AG09309 (cell line): ENCODE results near the gene SUMO4.

ENCODE experiments used
- DNase-seq: peaks from one replicate; pipeline ENCODE4 v3.0.0-alpha.2; 2010; ENCODE audit warnings: low read depth
- H3K4me3 ChIP-seq: 2 replicates; pipeline ENCODE4 v1.5.1; 2011; ENCODE audit warnings: mild to moderate bottlenecking, low read depth, low read length, moderate library complexity; ENCODE audit not compliant: control insufficient read depth
- CTCF ChIP-seq: IDR thresholded peaks from 2 replicates; pipeline ENCODE4 v1.5.1; 2011; ENCODE audit warnings: mild to moderate bottlenecking, low read depth, low read length, inconsistent platforms; ENCODE audit not compliant: insufficient read depth, control insufficient read depth; ENCODE audit errors: missing control alignments

Gene SUMO4

GRCh38 chr6:149425224-149425623 lies 25.2 kb downstream of the SUMO4 start:
- DNase-seq = no peak

GRCh38 chr6:149425754-149426153 lies 25.7 kb downstream of the SUMO4 start:
- no peak for TF ChIP-seq CTCF
- DNase-seq = no peak
- H3K4me3 ChIP-seq = no peak overlapping the region

More at GRCh38 chr6:149425224-149425623, 25.2 kb downstream of the SUMO4 start:
- H3K4me3 ChIP-seq = no peak overlapping the region
- TF ChIP-seq CTCF = no peak

- no peak for DNase-seq
- H3K4me3 ChIP-seq = no peak overlapping the region
- TF ChIP-seq CTCF = no peak
Measured at GRCh38 chr6:149428606-149429005, 28.5 kb downstream of the SUMO4 start.

- no peak for TF ChIP-seq CTCF
- DNase-seq = no peak
- H3K4me3 ChIP-seq = no peak overlapping the region
Measured at GRCh38 chr6:149429427-149430360, 29.6 kb downstream of the SUMO4 start.

- no peak overlapping the region; the same call in 1 of the 2 replicates for H3K4me3 ChIP-seq
Measured at GRCh38 chr6:149431905-149432775, 32.1 kb downstream of the SUMO4 start.

More at GRCh38 chr6:149431905-149432775, 32.1 kb downstream of the SUMO4 start:
- peak; percentile 93 for TF ChIP-seq CTCF
- DNase-seq = peak; percentile 80
